Peyer's patch (tissue), 4 donors: Measurements from ENCODE around the gene KCTD10.

Experiments
- CTCF ChIP-seq, 6 experiments: fragments of 450-650 bp in 4 of 6; fragments of 200-600 bp in 2 of 6; sonication (generic) in 1 of 6; IDR thresholded peaks; one replicate each; pipeline ENCODE4 v1.5.1; 2017 to 2019; ENCODE audit warnings: antibody characterized with exemption in 6 of 6, mild to moderate bottlenecking in 3 of 6, moderate library complexity in 1 of 6
- POLR2A ChIP-seq, 2 donors: fragments of 450-650 bp; IDR thresholded peaks; one replicate each; pipeline ENCODE4 v1.5.1; 2017; ENCODE audit warnings: antibody characterized with exemption in 2 of 2, mild to moderate bottlenecking in 2 of 2, moderate library complexity in 2 of 2

- TF ChIP-seq CTCF (IDR thresholded peaks at IDR 0.05): no peak
- no peak for TF ChIP-seq POLR2A (IDR thresholded peaks at IDR 0.05)
Measured at GRCh38 chr12:109443794-109444193, 33.3 kb downstream of the KCTD10 start.
